Breast epithelium (tissue), 4 donors: ENCODE measurements around the gene CETN2. TPM values are rescaled to one million over a fixed set of nuclear protein-coding genes. Genes with fewer than 3 reads are reported as not detected.

Experiments
- DNase-seq, 2 donors: peaks; one replicate each; pipeline ENCODE4 v3.0.0-alpha.2; 2019; ENCODE audit warnings: low spot score in 2 of 2
- H3K27ac ChIP-seq, 2 donors: fragments of 200-600 bp; sonication (generic) in 1 of 2; one replicate each; pipeline ENCODE4 v1.5.1; 2016 to 2019; ENCODE audit warnings: mild to moderate bottlenecking in 1 of 2
- H3K27me3 ChIP-seq, 2 donors: fragments of 200-600 bp; sonication (generic) in 1 of 2; one replicate each; pipeline versions ENCODE4 v1.5.1 to v1.6.0; 2017 to 2019; ENCODE audit warnings: control low read depth in 1 of 2, mild to moderate bottlenecking in 1 of 2
- H3K36me3 ChIP-seq: fragments of 200-600 bp; one replicate; pipeline ENCODE4 v1.5.1; 2019
- H3K4me1 ChIP-seq, 2 donors: fragments of 200-600 bp; sonication (generic); one replicate each; pipeline ENCODE4 v1.5.1; 2016 to 2019; ENCODE audit warnings: control low read depth in 1 of 2
- H3K4me3 ChIP-seq, 3 donors: fragments of 200-600 bp; sonication (generic); 1 replicate in 2 of 3; 2 replicates in 1 of 3; pipeline ENCODE4 v1.5.1; 2016 to 2019; ENCODE audit warnings: mild to moderate bottlenecking in 3 of 3, moderate library complexity in 2 of 3
- H3K9me3 ChIP-seq, 2 donors: fragments of 200-600 bp; sonication (generic) in 1 of 2; one replicate each; pipeline ENCODE4 v1.5.1; 2016 to 2019; ENCODE audit warnings: control low read depth in 1 of 2
- CTCF ChIP-seq, 3 donors: fragments of 450-650 bp; IDR thresholded peaks; one replicate each; pipeline ENCODE4 v1.5.1; 2016 to 2017; ENCODE audit warnings: antibody characterized with exemption in 3 of 3, mild to moderate bottlenecking in 3 of 3, moderate library complexity in 3 of 3
- POLR2A ChIP-seq: fragments of 450-650 bp; IDR thresholded peaks from one replicate; pipeline ENCODE4 v1.6.1; 2016; ENCODE audit warnings: antibody characterized with exemption, mild to moderate bottlenecking, moderate library complexity
- POLR2AphosphoS5 ChIP-seq, 3 donors: sonication (generic); formaldehyde crosslinking; IDR thresholded peaks; one replicate each; pipeline ENCODE4 v1.6.1; 2017; ENCODE audit warnings: antibody characterized with exemption in 3 of 3
- intact Hi-C: fragments of 100-400 bp; cut with DNase I; formaldehyde crosslinking; loops from one replicate; pipeline ENCODE4 v1.15.1; 2023; ENCODE audit warnings: low total_unique reads
- total RNA-seq, 3 donors: library from RNA; depleted of rRNA; stranded (reverse); fragments of >200 nt; gene quantifications; one replicate each; pipeline ENCODE4 v1.1.0, GENCODE V29; 2016

CETN2 gene
- total RNA-seq, 3 donors from 2014 or later: 23.2 to 36.1 (median 26.9) TPM

DNA sequence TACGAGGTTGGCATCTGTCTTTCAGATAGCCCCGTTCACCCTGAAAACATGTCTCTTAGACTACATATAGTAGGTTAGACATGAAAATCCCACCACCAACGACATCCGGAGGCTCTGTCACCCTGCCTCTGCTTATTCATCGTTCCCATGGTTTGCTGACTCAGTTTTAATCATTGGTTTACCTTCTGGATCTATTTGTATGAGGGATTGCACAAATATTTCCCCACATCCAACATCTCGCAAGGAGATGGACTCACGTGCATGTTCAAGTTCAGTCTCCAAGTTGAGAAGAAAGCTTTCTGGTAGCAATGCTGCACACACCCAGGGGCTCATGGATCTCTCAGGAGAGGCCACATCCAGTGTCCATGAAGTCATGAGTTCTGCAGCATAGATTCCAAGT, 10.8 kb downstream of the CETN2 start:
- Histone ChIP-seq H3K9me3 (no peaks in the 10 kb centered on the region), H3K4me1 (no peaks in the 10 kb centered on the region), H3K27ac (no peak overlapping the region), H3K4me3 (no peak overlapping the region), H3K27me3 (peaks cover 0 to 43% of the 10 kb centered on the region in 2 donors), H3K36me3 (no peaks in the 10 kb centered on the region)
- TF ChIP-seq POLR2A: no peak
- intact Hi-C loops: no loop called here
- no peak for DNase-seq

DNA sequence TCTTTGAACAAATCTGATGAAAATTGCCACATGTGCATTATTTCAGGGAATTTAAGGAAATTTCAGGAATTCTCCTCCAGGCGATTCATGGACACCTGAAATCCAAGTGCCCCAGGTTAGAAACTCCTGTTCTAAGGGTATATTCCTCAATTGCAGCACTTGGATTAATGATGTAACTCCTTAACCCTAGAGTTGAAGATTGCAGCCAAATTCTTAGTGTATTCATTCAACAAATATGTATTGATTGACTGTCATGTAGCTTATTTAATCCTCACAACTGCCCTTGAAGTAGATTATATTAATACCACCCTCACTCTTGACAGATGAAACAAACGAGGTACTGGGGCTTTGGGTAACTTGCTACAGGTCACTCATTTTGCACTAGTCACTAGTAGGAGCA, 11.3 kb downstream of the CETN2 start:
- H3K27me3 ChIP-seq: peaks cover 0 to 39% of the 10 kb centered on the region in 2 donors
- intact Hi-C loops: no loop called here

GRCh38 chrX:152818356-152818755, 12.2 kb downstream of the CETN2 start:
- no peak for DNase-seq
- no peak overlapping the region for H3K27ac ChIP-seq
- no peak for TF ChIP-seq POLR2A
- H3K36me3 ChIP-seq: no peaks in the 10 kb centered on the region
- H3K9me3 ChIP-seq: no peaks in the 10 kb centered on the region
- no peak overlapping the region for H3K4me3 ChIP-seq
- H3K27me3 ChIP-seq: peaks cover 0 to 31% of the 10 kb centered on the region in 2 donors
- intact Hi-C loops: no loop called here
- H3K4me1 ChIP-seq: no peaks in the 10 kb centered on the region

More for the DNA sequence above, 11.3 kb downstream of the CETN2 start:
- Histone ChIP-seq H3K4me1 (no peaks in the 10 kb centered on the region), H3K27ac (no peak overlapping the region), H3K9me3 (no peaks in the 10 kb centered on the region), H3K36me3 (no peaks in the 10 kb centered on the region), H3K4me3 (no peak overlapping the region)
- no peak for TF ChIP-seq POLR2AphosphoS5 (IDR thresholded peaks at IDR 0.05)
- no peak for TF ChIP-seq POLR2A
- no peak for TF ChIP-seq CTCF (IDR thresholded peaks at IDR 0.05)
- DNase-seq: no peak

DNA sequence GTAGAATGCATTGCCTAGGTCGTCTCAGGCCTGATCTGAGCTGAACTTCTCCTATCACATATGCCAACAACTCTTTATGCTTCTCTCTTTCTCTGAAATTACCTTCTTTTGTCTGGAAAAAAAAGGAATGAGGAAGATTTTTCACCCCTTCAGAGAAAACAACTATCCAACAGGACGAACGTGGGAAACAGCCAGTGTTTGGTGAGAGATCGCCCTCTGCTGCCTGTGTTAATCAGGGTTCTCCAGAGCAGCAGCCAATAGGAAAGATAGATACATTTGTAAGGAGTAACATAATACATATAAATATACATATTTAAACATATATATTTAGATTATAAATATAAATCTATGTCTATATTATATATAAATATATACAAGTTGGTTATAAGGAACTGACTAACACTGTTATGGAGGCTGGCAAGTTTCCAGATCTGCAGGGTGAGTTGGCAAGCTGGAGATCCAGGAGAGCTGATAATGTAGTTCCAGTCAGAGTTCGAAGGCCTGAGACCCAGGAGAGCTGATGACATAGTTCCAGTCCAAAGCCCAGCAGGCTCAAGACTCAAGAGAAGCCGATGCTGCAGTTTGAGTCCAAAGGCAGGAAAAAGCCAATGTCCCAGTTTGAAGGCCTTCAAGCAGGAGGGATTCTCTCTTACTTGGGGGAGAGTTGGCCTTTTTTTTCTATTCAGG, 13.3 kb downstream of the CETN2 start:
- TF ChIP-seq POLR2A: no peak
- TF ChIP-seq POLR2AphosphoS5 (IDR thresholded peaks at IDR 0.05): no peak
- TF ChIP-seq CTCF (IDR thresholded peaks at IDR 0.05): no peak
- DNase-seq: no peak
- H3K27me3 ChIP-seq: peaks cover 0 to 22% of the 10 kb centered on the region in 2 donors
- H3K36me3 ChIP-seq: no peaks in the 10 kb centered on the region
- no peaks in the 10 kb centered on the region for H3K9me3 ChIP-seq
- intact Hi-C loops: no loop called here
- H3K4me1 ChIP-seq: no peaks in the 10 kb centered on the region
- no peak overlapping the region for H3K4me3 ChIP-seq
- no peak overlapping the region for H3K27ac ChIP-seq

GRCh38 chrX:152814048-152814447, 16.5 kb downstream of the CETN2 start:
- no peaks in the 10 kb centered on the region for H3K9me3 ChIP-seq
- peaks cover 0 to 26% of the 10 kb centered on the region in 2 donors for H3K27me3 ChIP-seq
- H3K4me1 ChIP-seq: no peaks in the 10 kb centered on the region
- no peak for DNase-seq
- no peak overlapping the region for H3K4me3 ChIP-seq
- H3K36me3 ChIP-seq: no peaks in the 10 kb centered on the region
- H3K27ac ChIP-seq: no peak overlapping the region
- intact Hi-C loops: no loop called here
- TF ChIP-seq POLR2AphosphoS5 (IDR thresholded peaks at IDR 0.05) (no peak), CTCF (IDR thresholded peaks at IDR 0.05) (no peak), POLR2A (no peak)

GRCh38 chrX:152813206-152813605, 17.4 kb downstream of the CETN2 start:
- no peaks in the 10 kb centered on the region for H3K4me1 ChIP-seq
- H3K27ac ChIP-seq: no peak overlapping the region
- H3K4me3 ChIP-seq: no peak overlapping the region
- H3K36me3 ChIP-seq: no peaks in the 10 kb centered on the region
- intact Hi-C loops: no loop called here
- H3K27me3 ChIP-seq: peaks cover 0 to 26% of the 10 kb centered on the region in 2 donors
- no peaks in the 10 kb centered on the region for H3K9me3 ChIP-seq
- TF ChIP-seq CTCF (IDR thresholded peaks at IDR 0.05) (no peak), POLR2A (no peak), POLR2AphosphoS5 (IDR thresholded peaks at IDR 0.05) (no peak)
- DNase-seq: no peak
